Parathyroid adenoma (tissue), 2 donors: ENCODE measurements around the gene C1orf198.

ENCODE experiments used
- H2AFZ ChIP-seq: fragments of 300-600 bp; sonication (generic); one replicate; pipeline ENCODE4 v1.7.0; 2017; ENCODE audit warnings: antibody characterized with exemption, mild to moderate bottlenecking
- H3K27ac ChIP-seq: fragments of 300-600 bp; sonication (generic); one replicate; pipeline ENCODE4 v1.7.0; 2017
- H3K27me3 ChIP-seq: fragments of 300-600 bp; sonication (generic); one replicate; pipeline ENCODE4 v1.7.0; 2017; ENCODE audit warnings: low read length; ENCODE audit not compliant: control insufficient read depth, insufficient read depth
- H3K36me3 ChIP-seq: fragments of 300-600 bp; sonication (generic); one replicate; pipeline ENCODE4 v1.7.0; 2017; ENCODE audit warnings: low read length; ENCODE audit not compliant: control insufficient read depth, insufficient read depth
- H3K4me1 ChIP-seq: fragments of 300-600 bp; sonication (generic); one replicate; pipeline ENCODE4 v1.7.0; 2017; ENCODE audit warnings: control low read depth
- H3K4me2 ChIP-seq: fragments of 300-600 bp; sonication (generic); one replicate; pipeline ENCODE4 v1.7.0; 2017; ENCODE audit warnings: low read length
- H3K4me3 ChIP-seq: fragments of 300-600 bp; sonication (generic); one replicate; pipeline ENCODE4 v1.7.0; 2017; ENCODE audit warnings: low read depth, low read length
- H3K79me2 ChIP-seq: fragments of 300-600 bp; sonication (generic); one replicate; pipeline ENCODE4 v1.7.0; 2017; ENCODE audit warnings: control low read depth
- H3K9ac ChIP-seq: fragments of 300-600 bp; sonication (generic); one replicate; pipeline ENCODE4 v1.7.0; 2017; ENCODE audit warnings: mild to moderate bottlenecking
- H3K9me3 ChIP-seq: fragments of 300-600 bp; sonication (generic); one replicate; pipeline ENCODE4 v1.7.0; 2017; ENCODE audit warnings: low read length; ENCODE audit not compliant: control insufficient read depth
- CTCF ChIP-seq: fragments of 300-600 bp; sonication (generic); IDR thresholded peaks from one replicate; pipeline ENCODE4 v1.7.0; 2017; ENCODE audit warnings: antibody characterized with exemption, mild to moderate bottlenecking
- donor health status: primary hyperparathyroidism.

C1orf198 gene

GRCh38 chr1:230906226-230906625 is 37.9 kb upstream of the C1orf198 start:
- Histone ChIP-seq H3K79me2 (no peaks in the 10 kb centered on the region), H3K4me3 (no peak overlapping the region), H3K9me3 (no peaks in the 10 kb centered on the region), H3K9ac (no peak overlapping the region), H3K27me3 (no peaks in the 10 kb centered on the region), H3K36me3 (no peaks in the 10 kb centered on the region), H3K4me1 (no peaks in the 10 kb centered on the region), H2AFZ (no peak overlapping the region), H3K27ac (no peak overlapping the region), H3K4me2 (no peak overlapping the region)
- no peak for TF ChIP-seq CTCF

GRCh38 chr1:230905733-230906132 is 37.4 kb upstream of the C1orf198 start:
- H3K79me2 ChIP-seq, result no peaks in the 10 kb centered on the region
- H3K4me2 ChIP-seq, result no peak overlapping the region
- H3K4me3 ChIP-seq, result no peak overlapping the region
- H3K4me1 ChIP-seq, result no peaks in the 10 kb centered on the region
- H3K9ac ChIP-seq, result no peak overlapping the region
- H3K27me3 ChIP-seq, result no peaks in the 10 kb centered on the region
- H3K36me3 ChIP-seq, result no peaks in the 10 kb centered on the region
- TF ChIP-seq CTCF, result no peak
- no peak overlapping the region for H3K27ac ChIP-seq
- H3K9me3 ChIP-seq, result no peaks in the 10 kb centered on the region
- H2AFZ ChIP-seq, result no peak overlapping the region

GRCh38 chr1:230902349-230902923 is 34.1 kb upstream of the C1orf198 start:
- Histone ChIP-seq H3K4me2 (no peak overlapping the region), H3K27me3 (no peaks in the 10 kb centered on the region), H2AFZ (no peak overlapping the region), H3K36me3 (no peaks in the 10 kb centered on the region), H3K27ac (no peak overlapping the region), H3K79me2 (no peaks in the 10 kb centered on the region), H3K9me3 (no peaks in the 10 kb centered on the region), H3K4me1 (no peaks in the 10 kb centered on the region), H3K4me3 (no peak overlapping the region), H3K9ac (no peak overlapping the region)
- no peak for TF ChIP-seq CTCF

GRCh38 chr1:230901671-230902070 is 33.4 kb upstream of the C1orf198 start:
- H3K4me2 ChIP-seq, result no peak overlapping the region
- no peaks in the 10 kb centered on the region for H3K79me2 ChIP-seq
- no peak overlapping the region for H2AFZ ChIP-seq
- H3K9ac ChIP-seq, result no peak overlapping the region
- H3K4me3 ChIP-seq, result no peak overlapping the region
- H3K36me3 ChIP-seq, result no peaks in the 10 kb centered on the region
- H3K4me1 ChIP-seq, result no peaks in the 10 kb centered on the region
- no peak overlapping the region for H3K27ac ChIP-seq
- no peaks in the 10 kb centered on the region for H3K27me3 ChIP-seq
- H3K9me3 ChIP-seq, result no peaks in the 10 kb centered on the region
- TF ChIP-seq CTCF, result no peak

- H3K9me3 ChIP-seq, result no peaks in the 10 kb centered on the region
- no peaks in the 10 kb centered on the region for H3K27me3 ChIP-seq
- H3K4me1 ChIP-seq, result no peaks in the 10 kb centered on the region
- TF ChIP-seq CTCF, result no peak
- H3K79me2 ChIP-seq, result no peaks in the 10 kb centered on the region
- H3K27ac ChIP-seq, result no peak overlapping the region
- no peak overlapping the region for H3K9ac ChIP-seq
- H2AFZ ChIP-seq, result no peak overlapping the region
- no peaks in the 10 kb centered on the region for H3K36me3 ChIP-seq
- no peak overlapping the region for H3K4me2 ChIP-seq
- H3K4me3 ChIP-seq, result no peak overlapping the region
These were observed 32.7 kb upstream of the C1orf198 start for GRCh38 chr1:230900984-230901383.
